22Rv1 (cell line): Measurements from ENCODE around the gene MAP7.

ENCODE experiments used
- H3K27ac ChIP-seq: fragments of 450-650 bp; 2 replicates; pipeline ENCODE4 v1.5.1; 2017
- ZFX ChIP-seq: fragments of 450-650 bp; IDR thresholded peaks from 2 replicates; pipeline ENCODE4 v1.6.1; 2017; ENCODE audit warnings: antibody characterized with exemption, borderline replicate concordance
- TF ChIP-seq, protein P1 (sequence below): fragments of 450-650 bp; IDR thresholded peaks from 2 replicates; pipeline ENCODE4 v1.5.1; 2017; ENCODE audit warnings: mild to moderate bottlenecking

Gene MAP7

DNA sequence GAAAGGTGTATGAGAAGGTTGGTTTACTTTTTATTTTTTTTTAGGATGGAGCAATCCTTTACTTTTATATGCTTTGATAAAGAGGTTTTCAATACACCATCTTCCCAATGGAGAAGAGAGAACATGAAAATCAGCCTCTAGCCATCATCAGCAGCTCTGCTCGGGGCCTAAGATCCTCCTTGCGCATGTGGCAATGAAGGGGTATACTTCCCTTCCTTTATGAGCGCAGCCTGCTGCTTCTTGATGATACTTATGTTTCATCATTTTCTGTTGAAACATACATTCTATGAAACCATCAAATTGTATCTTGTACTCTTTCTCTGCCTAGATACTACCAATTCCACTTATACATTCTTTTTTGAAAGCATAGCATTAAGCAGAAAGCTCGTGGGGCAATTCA is 74.5 kb downstream of the MAP7 start:
- TF ChIP-seq ZFX: no peak
- TF ChIP-seq, protein P1, sequence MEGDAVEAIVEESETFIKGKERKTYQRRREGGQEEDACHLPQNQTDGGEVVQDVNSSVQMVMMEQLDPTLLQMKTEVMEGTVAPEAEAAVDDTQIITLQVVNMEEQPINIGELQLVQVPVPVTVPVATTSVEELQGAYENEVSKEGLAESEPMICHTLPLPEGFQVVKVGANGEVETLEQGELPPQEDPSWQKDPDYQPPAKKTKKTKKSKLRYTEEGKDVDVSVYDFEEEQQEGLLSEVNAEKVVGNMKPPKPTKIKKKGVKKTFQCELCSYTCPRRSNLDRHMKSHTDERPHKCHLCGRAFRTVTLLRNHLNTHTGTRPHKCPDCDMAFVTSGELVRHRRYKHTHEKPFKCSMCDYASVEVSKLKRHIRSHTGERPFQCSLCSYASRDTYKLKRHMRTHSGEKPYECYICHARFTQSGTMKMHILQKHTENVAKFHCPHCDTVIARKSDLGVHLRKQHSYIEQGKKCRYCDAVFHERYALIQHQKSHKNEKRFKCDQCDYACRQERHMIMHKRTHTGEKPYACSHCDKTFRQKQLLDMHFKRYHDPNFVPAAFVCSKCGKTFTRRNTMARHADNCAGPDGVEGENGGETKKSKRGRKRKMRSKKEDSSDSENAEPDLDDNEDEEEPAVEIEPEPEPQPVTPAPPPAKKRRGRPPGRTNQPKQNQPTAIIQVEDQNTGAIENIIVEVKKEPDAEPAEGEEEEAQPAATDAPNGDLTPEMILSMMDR: no peak
- no peak overlapping the region for H3K27ac ChIP-seq

DNA sequence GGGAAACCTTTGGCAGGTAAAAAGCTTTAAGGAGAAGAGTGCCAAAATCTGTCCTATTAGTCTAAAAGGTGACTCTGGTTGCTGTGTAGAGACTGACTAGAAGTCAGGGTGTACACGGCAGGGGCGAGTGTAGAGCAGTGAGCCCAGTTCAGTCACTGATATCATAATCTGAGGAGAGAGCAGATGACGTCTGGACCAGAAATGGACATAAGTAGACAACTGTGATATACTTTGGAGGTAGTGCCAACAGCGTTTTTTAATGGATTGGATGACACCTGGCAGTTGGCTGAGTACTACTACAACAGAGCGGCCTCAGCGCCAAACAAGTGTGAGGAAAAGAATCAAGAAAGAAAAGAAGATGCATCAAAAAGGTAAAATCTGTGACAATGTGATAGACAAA is 76.0 kb downstream of the MAP7 start:
- no peak for TF ChIP-seq ZFX
- TF ChIP-seq, protein P1: no peak
- no peak overlapping the region for H3K27ac ChIP-seq

DNA sequence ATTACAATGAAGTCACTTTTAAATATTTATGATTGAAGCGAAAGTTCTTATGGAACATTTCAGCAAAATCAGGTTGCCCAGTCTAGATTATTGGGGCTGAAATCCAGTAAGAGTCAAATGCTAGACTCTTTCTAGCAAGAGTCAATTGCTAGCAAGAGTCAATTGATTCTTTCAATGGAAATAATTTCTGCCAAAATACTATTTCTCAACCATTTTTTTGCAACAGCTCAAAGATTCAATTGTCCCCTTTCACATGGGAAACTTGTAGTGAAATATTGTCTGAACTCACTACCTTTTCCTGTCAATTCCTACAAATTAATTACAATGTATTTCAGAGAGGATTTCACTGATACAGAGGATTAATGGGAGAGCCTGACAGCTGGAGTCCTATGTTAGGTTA is 78.3 kb downstream of the MAP7 start:
- no peak overlapping the region for H3K27ac ChIP-seq
- TF ChIP-seq, protein P1: no peak
- no peak for TF ChIP-seq ZFX

DNA sequence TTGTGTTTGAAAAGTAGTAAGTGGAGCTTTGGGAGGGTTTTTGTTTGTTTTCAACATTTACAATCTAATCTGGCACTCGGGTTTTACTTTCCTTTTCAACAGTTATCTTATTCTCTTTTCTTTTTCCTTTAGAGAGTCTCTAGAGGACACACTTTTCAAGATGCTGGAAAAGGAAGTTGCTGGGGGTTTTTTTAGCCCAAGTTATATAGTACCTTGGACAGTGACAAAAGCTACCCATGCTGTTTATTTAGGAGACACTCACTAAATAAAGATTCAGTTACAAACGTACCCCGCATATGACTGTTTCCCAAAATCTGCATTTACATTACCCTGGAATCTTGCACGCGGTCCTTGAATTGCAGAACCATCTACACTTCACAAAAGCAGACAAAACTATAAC is 78.8 kb downstream of the MAP7 start:
- no peak overlapping the region for H3K27ac ChIP-seq
- TF ChIP-seq ZFX: no peak
- TF ChIP-seq, protein P1: no peak

DNA sequence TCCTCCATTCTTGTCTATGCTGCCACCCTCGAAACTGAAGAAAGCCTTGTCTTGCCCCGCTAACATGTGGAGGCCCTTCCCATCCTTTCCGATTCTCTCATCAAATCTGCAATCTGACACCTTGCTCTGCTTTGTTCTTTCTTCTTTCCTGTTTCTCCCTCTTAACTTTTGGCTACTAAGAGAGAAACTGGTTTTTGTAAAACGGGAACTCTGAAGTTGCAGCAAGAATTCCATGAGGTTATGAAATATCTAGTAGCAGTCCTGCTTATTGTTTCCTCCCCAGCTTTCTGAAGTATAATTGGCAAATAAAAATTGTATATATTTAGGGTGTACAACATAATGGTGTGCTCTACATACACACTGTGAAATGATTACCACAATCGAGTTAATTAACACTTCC is 80.2 kb downstream of the MAP7 start:
- no peak overlapping the region for H3K27ac ChIP-seq

DNA sequence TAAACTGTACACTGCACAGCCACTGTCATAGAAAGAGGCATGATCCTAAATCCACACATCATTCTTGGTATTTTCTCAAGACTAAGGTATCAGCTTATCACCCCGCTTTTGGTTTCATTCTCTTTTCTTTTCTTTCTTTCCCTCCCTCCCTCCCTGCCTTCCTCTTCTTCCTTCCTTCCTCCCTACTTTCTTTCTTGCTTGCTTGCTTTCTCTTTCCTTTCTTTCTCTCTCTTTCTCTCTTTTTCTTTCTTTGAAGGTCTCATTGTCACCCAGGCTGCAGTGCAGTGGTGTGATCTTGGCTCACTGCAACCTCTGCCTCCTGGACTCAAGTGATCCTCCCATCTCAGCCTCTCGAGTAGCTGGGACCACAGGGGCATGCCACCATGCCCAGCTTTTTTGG is 81.1 kb downstream of the MAP7 start:
- no peak for TF ChIP-seq ZFX
- TF ChIP-seq, protein P1: no peak
- H3K27ac ChIP-seq: no peak overlapping the region

More for the DNA sequence above, 80.2 kb downstream of the MAP7 start:
- TF ChIP-seq, protein P1: no peak
- TF ChIP-seq ZFX: no peak

DNA sequence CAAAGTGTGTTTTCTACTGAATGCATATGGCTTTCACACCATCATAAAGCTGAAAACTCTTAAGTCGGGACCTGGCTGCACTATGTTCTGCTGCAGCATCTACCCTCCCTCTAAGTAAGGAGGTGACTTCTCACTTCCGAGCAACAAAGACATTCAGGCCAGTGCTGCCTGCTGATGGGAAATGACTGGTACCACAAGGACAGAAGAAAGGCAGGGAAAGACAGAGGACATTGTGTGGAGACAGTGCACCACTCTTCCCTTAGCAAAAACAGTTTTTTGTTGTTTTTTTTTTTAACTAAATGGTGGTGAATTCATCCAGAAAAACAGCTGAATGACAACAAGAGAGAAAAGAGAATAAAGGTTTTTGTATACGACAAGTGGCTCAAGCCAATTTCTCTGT is 81.5 kb downstream of the MAP7 start:
- TF ChIP-seq ZFX: no peak
- TF ChIP-seq, protein P1: no peak
- no peak overlapping the region for H3K27ac ChIP-seq
